NCI-H1105 treated with DMSO at 0.1 percent for 48 hours (cell line): ENCODE data around the gene NFIA.

Experiments
- DNase-seq: peaks from one replicate; lab custom pipeline; 2025; lab: John Stamatoyannopoulos, UW

The NFIA gene

GRCh38 chr1:61247051-61247825 lies 164.9 kb downstream of the NFIA start:
- peak; percentile 70 for DNase-seq

GRCh38 chr1:61247881-61248752 lies 165.8 kb downstream of the NFIA start:
- no peak for DNase-seq

GRCh38 chr1:61250933-61251332 lies 168.6 kb downstream of the NFIA start:
- DNase-seq, result no peak

GRCh38 chr1:61253059-61253735 lies 170.8 kb downstream of the NFIA start:
- DNase-seq, result peak; percentile 80

- DNase-seq, result no peak
Observed at GRCh38 chr1:61253912-61254633, 171.7 kb downstream of the NFIA start.

GRCh38 chr1:61254634-61255357 lies 172.4 kb downstream of the NFIA start:
- DNase-seq, result no peak

- no peak for DNase-seq
Observed at GRCh38 chr1:61255358-61255703, 173.0 kb downstream of the NFIA start.

- no peak for DNase-seq
Observed at GRCh38 chr1:61259379-61260148, 177.2 kb downstream of the NFIA start.

GRCh38 chr1:61260171-61260570 lies 177.8 kb downstream of the NFIA start:
- DNase-seq, result no peak

- no peak for DNase-seq
Observed at GRCh38 chr1:61261595-61261994, 179.2 kb downstream of the NFIA start.

GRCh38 chr1:61263905-61264824 lies 181.8 kb downstream of the NFIA start:
- no peak for DNase-seq

- no peak for DNase-seq
Observed at GRCh38 chr1:61264825-61265242, 182.5 kb downstream of the NFIA start.

GRCh38 chr1:61265665-61266064 lies 183.3 kb downstream of the NFIA start:
- no peak for DNase-seq

- no peak for DNase-seq
Observed at GRCh38 chr1:61266738-61267137, 184.4 kb downstream of the NFIA start.

GRCh38 chr1:61268546-61269240 lies 186.3 kb downstream of the NFIA start:
- peak; percentile 20 for DNase-seq

GRCh38 chr1:61269602-61270001 lies 187.2 kb downstream of the NFIA start:
- no peak for DNase-seq

GRCh38 chr1:61270107-61270506 lies 187.7 kb downstream of the NFIA start:
- DNase-seq, result no peak

- DNase-seq, result no peak
Observed at GRCh38 chr1:61270761-61271411, 188.5 kb downstream of the NFIA start.
